Esophagus muscularis mucosa (tissue), 4 donors: ENCODE measurements around the gene BPTF. TPM values are rescaled to one million over a fixed set of nuclear protein-coding genes. Genes with fewer than 3 reads are reported as not detected.

Source experiments
- DNase-seq: peaks from one replicate; pipeline ENCODE4 v3.0.0-alpha.2; 2017; ENCODE audit errors: extremely low spot score
- H3K27ac ChIP-seq, 4 donors: fragments of 200-600 bp; sonication (generic); replicated peaks in 1 of 4; 1 replicate in 3 of 4; 2 replicates in 1 of 4; pipeline ENCODE4 v1.5.1; 2016 to 2019; ENCODE audit warnings: mild to moderate bottlenecking in 1 of 4
- H3K27me3 ChIP-seq, 4 donors: fragments of 200-600 bp; sonication (generic); one replicate each; pipeline versions ENCODE4 v1.5.1 to v1.6.0; 2016 to 2019
- H3K36me3 ChIP-seq, 4 donors: fragments of 200-600 bp; sonication (generic); one replicate each; pipeline ENCODE4 v1.5.1; 2016 to 2019
- H3K4me1 ChIP-seq, 4 donors: fragments of 200-600 bp; sonication (generic); one replicate each; pipeline ENCODE4 v1.5.1; 2016 to 2019
- H3K4me3 ChIP-seq, 4 donors: fragments of 200-600 bp; sonication (generic); 1 replicate in 2 of 4; 2 replicates in 2 of 4; pipeline ENCODE4 v1.5.1; 2016 to 2019; ENCODE audit warnings: mild to moderate bottlenecking in 4 of 4, moderate library complexity in 1 of 4
- H3K9me3 ChIP-seq, 4 donors: fragments of 200-600 bp; sonication (generic); 1 replicate in 3 of 4; 2 replicates in 1 of 4; pipeline ENCODE4 v1.5.1; 2016 to 2019
- EP300 ChIP-seq: sonication (generic); formaldehyde crosslinking; IDR thresholded peaks from one replicate; pipeline ENCODE4 v1.6.1; 2017; ENCODE audit warnings: antibody characterized with exemption
- POLR2A ChIP-seq: fragments of 450-650 bp; IDR thresholded peaks from one replicate; pipeline ENCODE4 v1.6.1; 2017; ENCODE audit warnings: antibody characterized with exemption, moderate library complexity, mild to moderate bottlenecking, low read depth
- POLR2AphosphoS5 ChIP-seq, 2 donors: sonication (generic); formaldehyde crosslinking; IDR thresholded peaks; one replicate each; pipeline ENCODE4 v1.6.1; 2017; ENCODE audit warnings: antibody characterized with exemption in 2 of 2
- WGBS: methylation state at CpG from one replicate; pipeline ENCODE4 v1.1.5; 2018; 5-methylcytosine and 5-hydroxymethylcytosine counted together
- intact Hi-C: fragments of 100-400 bp; cut with DNase I; formaldehyde crosslinking; loops from one replicate; pipeline ENCODE4 v1.15.1; 2023
- total RNA-seq, 4 donors: library from RNA; depleted of rRNA; stranded (reverse); fragments of >200 nt; gene quantifications; one replicate each; pipeline versions ENCODE4 v1.1.0 to v1.2.1, GENCODE V29; 2016
- TF ChIP-seq, protein P1 (sequence below), 3 experiments: fragments of 200-600 bp in 2 of 3; fragments of 450-650 bp in 1 of 3; sonication (generic) in 2 of 3; IDR thresholded peaks; one replicate each; pipeline ENCODE4 v1.5.1; 2017 to 2019; ENCODE audit warnings: antibody characterized with exemption in 3 of 3, mild to moderate bottlenecking in 2 of 3, moderate library complexity in 1 of 3

BPTF gene
- total RNA-seq, 4 donors from 2014 or later = 60.3 to 77.7 (median 74.2) TPM

- no peaks in the 10 kb centered on the region for H3K9me3 ChIP-seq
- intact Hi-C loops = no loop called here
- H3K36me3 ChIP-seq = peaks cover 0 to 7% (median 3%) of the 10 kb centered on the region in 4 donors
- TF ChIP-seq EP300 (no peak), POLR2A (no peak)
- H3K27ac ChIP-seq = no peak overlapping the region
- H3K4me1 ChIP-seq = peaks cover 14 to 37% (median 33%) of the 10 kb centered on the region in 4 donors
- DNase-seq = no peak
- no peaks in the 10 kb centered on the region for H3K27me3 ChIP-seq
- H3K4me3 ChIP-seq = no peak overlapping the region
- 84% methylated on average over 1 of the region's 1 CpG for WGBS
Measured at GRCh38 chr17:67862614-67863217, 37.4 kb downstream of the BPTF start.

GRCh38 chr17:67863624-67864247 is 38.4 kb downstream of the BPTF start:
- TF ChIP-seq, protein P1, sequence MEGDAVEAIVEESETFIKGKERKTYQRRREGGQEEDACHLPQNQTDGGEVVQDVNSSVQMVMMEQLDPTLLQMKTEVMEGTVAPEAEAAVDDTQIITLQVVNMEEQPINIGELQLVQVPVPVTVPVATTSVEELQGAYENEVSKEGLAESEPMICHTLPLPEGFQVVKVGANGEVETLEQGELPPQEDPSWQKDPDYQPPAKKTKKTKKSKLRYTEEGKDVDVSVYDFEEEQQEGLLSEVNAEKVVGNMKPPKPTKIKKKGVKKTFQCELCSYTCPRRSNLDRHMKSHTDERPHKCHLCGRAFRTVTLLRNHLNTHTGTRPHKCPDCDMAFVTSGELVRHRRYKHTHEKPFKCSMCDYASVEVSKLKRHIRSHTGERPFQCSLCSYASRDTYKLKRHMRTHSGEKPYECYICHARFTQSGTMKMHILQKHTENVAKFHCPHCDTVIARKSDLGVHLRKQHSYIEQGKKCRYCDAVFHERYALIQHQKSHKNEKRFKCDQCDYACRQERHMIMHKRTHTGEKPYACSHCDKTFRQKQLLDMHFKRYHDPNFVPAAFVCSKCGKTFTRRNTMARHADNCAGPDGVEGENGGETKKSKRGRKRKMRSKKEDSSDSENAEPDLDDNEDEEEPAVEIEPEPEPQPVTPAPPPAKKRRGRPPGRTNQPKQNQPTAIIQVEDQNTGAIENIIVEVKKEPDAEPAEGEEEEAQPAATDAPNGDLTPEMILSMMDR (IDR thresholded peaks at IDR 0.05) = no peak
- TF ChIP-seq EP300 (no peak), POLR2AphosphoS5 (IDR thresholded peaks at IDR 0.05) (no peak), POLR2A (no peak)
- Histone ChIP-seq H3K9me3 (no peaks in the 10 kb centered on the region), H3K27me3 (no peaks in the 10 kb centered on the region), H3K27ac (no peak overlapping the region), H3K4me3 (no peak overlapping the region), H3K4me1 (peaks cover 10 to 30% (median 25%) of the 10 kb centered on the region in 4 donors), H3K36me3 (peaks cover 0 to 7% (median 3%) of the 10 kb centered on the region in 4 donors)
- intact Hi-C loops = no loop called here
- WGBS = 90% methylated on average over 1 of the region's 1 CpG
- no peak for DNase-seq

DNA sequence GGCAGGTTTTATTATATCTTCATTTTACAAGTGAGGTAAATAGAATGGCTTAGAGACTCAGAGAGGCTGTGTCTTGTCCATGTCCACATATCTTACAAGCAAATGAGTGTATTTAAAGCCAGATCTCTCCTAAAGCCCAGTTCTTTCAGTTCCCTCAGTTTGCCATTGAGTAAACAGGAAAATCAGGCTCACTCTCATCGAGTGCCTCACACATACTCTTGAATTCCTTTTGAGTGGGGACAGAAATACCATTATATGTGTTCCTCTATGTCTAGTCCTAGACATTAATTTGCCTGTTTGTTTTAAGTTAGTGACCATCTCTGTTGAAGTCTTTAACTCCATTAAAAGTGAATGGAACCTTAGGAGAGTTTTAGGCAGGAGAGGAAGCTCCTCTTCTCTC is 40.1 kb downstream of the BPTF start:
- WGBS = 46% methylated on average over 1 of the region's 1 CpG
- Histone ChIP-seq H3K27ac (no peak overlapping the region), H3K36me3 (peaks cover 0 to 7% (median 3%) of the 10 kb centered on the region in 4 donors), H3K4me3 (no peak overlapping the region), H3K27me3 (no peaks in the 10 kb centered on the region), H3K4me1 (peaks cover 4 to 16% (median 12%) of the 10 kb centered on the region in 4 donors), H3K9me3 (no peaks in the 10 kb centered on the region)
- no peak for DNase-seq
- intact Hi-C loops = loop anchor here (5.0 kb wide), 1 partner anchor 63 kb away; no protein-coding TSS in a partner anchor
- TF ChIP-seq POLR2A (no peak), EP300 (no peak), POLR2AphosphoS5 (IDR thresholded peaks at IDR 0.05) (no peak)
- TF ChIP-seq, protein P1 (IDR thresholded peaks at IDR 0.05) = no peak

- WGBS = 92% methylated on average over 4 of the region's 4 CpGs
- TF ChIP-seq EP300 = no peak
- TF ChIP-seq, protein P1 (IDR thresholded peaks at IDR 0.05) = no peak
- no peak for TF ChIP-seq POLR2AphosphoS5 (IDR thresholded peaks at IDR 0.05)
- H3K9me3 ChIP-seq = no peaks in the 10 kb centered on the region
Measured at GRCh38 chr17:67867591-67867990, 42.3 kb downstream of the BPTF start.

DNA sequence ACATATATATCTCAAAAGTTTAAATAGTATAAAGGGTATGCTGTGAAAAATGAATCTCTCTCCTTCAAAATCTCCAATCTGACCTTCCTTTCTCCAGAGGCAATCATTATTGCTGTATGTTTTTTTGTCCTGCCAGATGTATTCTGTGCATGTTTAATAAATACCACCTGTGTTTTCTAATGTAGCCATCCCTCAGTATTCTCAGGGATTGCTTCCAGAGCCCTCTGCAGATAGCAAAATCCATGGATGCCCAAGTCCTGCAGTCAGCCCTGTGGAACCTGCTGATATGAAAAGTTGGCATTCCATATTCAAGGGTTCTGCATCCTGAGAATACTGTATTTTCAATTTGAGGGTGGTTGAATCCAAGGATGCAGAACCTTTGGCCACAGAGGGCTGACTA is 42.9 kb downstream of the BPTF start:
- DNase-seq = no peak
- H3K4me1 ChIP-seq = peaks cover 0 to 11% (median 4%) of the 10 kb centered on the region in 4 donors
- peaks cover 0 to 7% (median 3%) of the 10 kb centered on the region in 4 donors for H3K36me3 ChIP-seq
- TF ChIP-seq, protein P1 (IDR thresholded peaks at IDR 0.05) = no peak
- no peak for TF ChIP-seq POLR2AphosphoS5 (IDR thresholded peaks at IDR 0.05)
- H3K4me3 ChIP-seq = no peak overlapping the region
- H3K9me3 ChIP-seq = no peaks in the 10 kb centered on the region
- intact Hi-C loops = loop anchor here (5.0 kb wide), 1 partner anchor 66 kb away; no protein-coding TSS in a partner anchor
- no peaks in the 10 kb centered on the region for H3K27me3 ChIP-seq
- H3K27ac ChIP-seq = no peak overlapping the region

More at GRCh38 chr17:67867591-67867990, 42.3 kb downstream of the BPTF start:
- peaks cover 0 to 7% (median 3%) of the 10 kb centered on the region in 4 donors for H3K36me3 ChIP-seq
- H3K27ac ChIP-seq = no peak overlapping the region
- DNase-seq = no peak
- H3K27me3 ChIP-seq = no peaks in the 10 kb centered on the region
- intact Hi-C loops = loop anchor here (5.0 kb wide), 1 partner anchor 65 kb away; no protein-coding TSS in a partner anchor
- peaks cover 0 to 11% (median 6%) of the 10 kb centered on the region in 4 donors for H3K4me1 ChIP-seq
- H3K4me3 ChIP-seq = no peak overlapping the region
